Measurements from ENCODE around the gene KRTAP11-1. TPM values are rescaled to one million over a fixed set of nuclear protein-coding genes. Genes with fewer than 3 reads are reported as not detected.

Gene KRTAP11-1
- total RNA-seq, 6 donors from 2014 or later, result 0.46 TPM; not detected in 5

- H3K27ac ChIP-seq, result no peak overlapping the region
- ATAC-seq (ENCODE audit: low FRiP score in 2 of 2) (no peak), DNase-seq (no peak)
- no peaks in the 10 kb centered on the region for H3K27me3 ChIP-seq
- H3K36me3 ChIP-seq, result no peaks in the 10 kb centered on the region
- H3K4me1 ChIP-seq, result no peaks in the 10 kb centered on the region
- no peak for TF ChIP-seq EP300 (IDR thresholded peaks at IDR 0.05)
- no peak for TF ChIP-seq POLR2AphosphoS5 (IDR thresholded peaks at IDR 0.05)
- no peak for TF ChIP-seq CTCF (IDR thresholded peaks at IDR 0.05)
- no peak for TF ChIP-seq POLR2A (IDR thresholded peaks at IDR 0.05)
- H3K9me3 ChIP-seq, result no peaks in the 10 kb centered on the region
- H3K4me3 ChIP-seq, result no peak overlapping the region
These were observed 38.4 kb downstream of the KRTAP11-1 start for GRCh38 chr21:30842990-30843389.

GRCh38 chr21:30839304-30839703 is 42.1 kb downstream of the KRTAP11-1 start:
- 28 to 30% methylated on average over 5 of the region's 5 CpGs for WGBS, 2 donors
- Histone ChIP-seq H3K9me3 (no peaks in the 10 kb centered on the region), H3K27me3 (no peaks in the 10 kb centered on the region), H3K36me3 (no peaks in the 10 kb centered on the region), H3K27ac (no peak overlapping the region), H3K4me1 (no peaks in the 10 kb centered on the region), H3K4me3 (no peak overlapping the region)
- ATAC-seq (ENCODE audit: low FRiP score in 2 of 2) (peak in 1 of 2 donors; percentile 31), DNase-seq (no peak)
- TF ChIP-seq POLR2A (IDR thresholded peaks at IDR 0.05) (no peak), EP300 (IDR thresholded peaks at IDR 0.05) (no peak), POLR2AphosphoS5 (IDR thresholded peaks at IDR 0.05) (no peak), CTCF (IDR thresholded peaks at IDR 0.05) (no peak)

GRCh38 chr21:30838536-30838935 is 42.8 kb downstream of the KRTAP11-1 start:
- DNase-seq (no peak), ATAC-seq (ENCODE audit: low FRiP score in 2 of 2) (no peak)
- no peaks in the 10 kb centered on the region for H3K4me1 ChIP-seq
- TF ChIP-seq POLR2AphosphoS5 (IDR thresholded peaks at IDR 0.05) (no peak), POLR2A (IDR thresholded peaks at IDR 0.05) (no peak), EP300 (IDR thresholded peaks at IDR 0.05) (no peak), CTCF (IDR thresholded peaks at IDR 0.05) (no peak)
- H3K27me3 ChIP-seq, result no peaks in the 10 kb centered on the region
- WGBS, 2 donors, result 93 to 96% methylated on average over 6 of the region's 6 CpGs
- no peaks in the 10 kb centered on the region for H3K9me3 ChIP-seq
- no peaks in the 10 kb centered on the region for H3K36me3 ChIP-seq
- H3K4me3 ChIP-seq, result no peak overlapping the region
- no peak overlapping the region for H3K27ac ChIP-seq

GRCh38 chr21:30831194-30831765 is 50.1 kb downstream of the KRTAP11-1 start:
- ATAC-seq (ENCODE audit: low FRiP score in 2 of 2) (no peak), DNase-seq (no peak)
- no peaks in the 10 kb centered on the region for H3K9me3 ChIP-seq
- H3K36me3 ChIP-seq, result no peaks in the 10 kb centered on the region
- no peak overlapping the region for H3K4me3 ChIP-seq
- H3K4me1 ChIP-seq, result no peaks in the 10 kb centered on the region
- no peak overlapping the region for H3K27ac ChIP-seq
- TF ChIP-seq EP300 (IDR thresholded peaks at IDR 0.05), result no peak
- TF ChIP-seq CTCF (IDR thresholded peaks at IDR 0.05), result peak in 2 of 6 experiments; percentile 12 to 30
- no peak for TF ChIP-seq POLR2AphosphoS5 (IDR thresholded peaks at IDR 0.05)
- WGBS, 2 donors, result 39 to 44% methylated on average over 6 of the region's 6 CpGs
- no peaks in the 10 kb centered on the region for H3K27me3 ChIP-seq

Other genes starting within 250 kb of the KRTAP11-1 start
- gene KRTAP20-2, start 246.4 kb downstream of the KRTAP11-1 start, total RNA-seq, result not detected
- gene KRTAP20-3, start 238.7 kb downstream of the KRTAP11-1 start, total RNA-seq, result not detected
- gene KRTAP21-3, start 162.8 kb downstream of the KRTAP11-1 start, total RNA-seq, result not detected
- gene KRTAP21-2, start 134.3 kb downstream of the KRTAP11-1 start, total RNA-seq, result not detected
- gene KRTAP21-1, start 126.2 kb downstream of the KRTAP11-1 start, total RNA-seq, result not detected
- gene KRTAP8-1, start 68.3 kb downstream of the KRTAP11-1 start, total RNA-seq, result not detected
- gene KRTAP7-1, start 51.8 kb downstream of the KRTAP11-1 start, total RNA-seq, result not detected
- gene KRTAP19-8, start 156.9 kb upstream of the KRTAP11-1 start, total RNA-seq, result 10 to 100 TPM in 1 of 6 donors, not detected in 5; 10.0 TPM